Measurements from ENCODE around the gene ITCH.
"Not testable (repeated sequence)": the region's sequence is repeated elsewhere in the genome, so short reads cannot be mapped to it uniquely, and the experiment has no call there.

Gene ITCH

GRCh38 chr20:34472246-34472925 is 109.3 kb downstream of the ITCH start:
- DNase-seq = no peak

GRCh38 chr20:34473262-34473883 is 110.3 kb downstream of the ITCH start:
- peak; percentile 44 to 56 for DNase-seq

GRCh38 chr20:34475979-34476736 is 113.1 kb downstream of the ITCH start:
- DNase-seq = peak; percentile 46 to 56

- DNase-seq = no peak
Measured at GRCh38 chr20:34479627-34480026, 116.6 kb downstream of the ITCH start.

GRCh38 chr20:34482154-34482553 is 119.1 kb downstream of the ITCH start:
- DNase-seq = not testable (repeated sequence)

- DNase-seq = not testable (repeated sequence)
Measured at GRCh38 chr20:34483585-34484220, 120.6 kb downstream of the ITCH start.

- no peak for DNase-seq
Measured at GRCh38 chr20:34485068-34485634, 122.1 kb downstream of the ITCH start.

GRCh38 chr20:34491226-34491931 is 128.3 kb downstream of the ITCH start:
- no peak for DNase-seq

- no peak for DNase-seq
Measured at GRCh38 chr20:34491932-34492509, 128.9 kb downstream of the ITCH start.

GRCh38 chr20:34493646-34494045 is 130.6 kb downstream of the ITCH start:
- DNase-seq = no peak

GRCh38 chr20:34495307-34495706 is 132.2 kb downstream of the ITCH start:
- no peak for DNase-seq

- no peak for DNase-seq
Measured at GRCh38 chr20:34495916-34496315, 132.8 kb downstream of the ITCH start.

GRCh38 chr20:34497596-34497995 is 134.5 kb downstream of the ITCH start:
- DNase-seq = not testable (repeated sequence)

- DNase-seq = no peak
Measured at GRCh38 chr20:34500823-34501222, 137.8 kb downstream of the ITCH start.

GRCh38 chr20:34506480-34506879 is 143.4 kb downstream of the ITCH start:
- no peak for DNase-seq

GRCh38 chr20:34507702-34508413 is 144.8 kb downstream of the ITCH start:
- no peak for DNase-seq

- no peak for DNase-seq
Measured at GRCh38 chr20:34510575-34510974, 147.5 kb downstream of the ITCH start.

GRCh38 chr20:34511891-34512265 is 148.8 kb downstream of the ITCH start:
- DNase-seq = no peak

GRCh38 chr20:34512266-34512954 is 149.3 kb downstream of the ITCH start:
- DNase-seq = no peak

GRCh38 chr20:34512955-34513419 is 149.9 kb downstream of the ITCH start:
- DNase-seq = no peak

GRCh38 chr20:34514034-34514433 is 151.0 kb downstream of the ITCH start:
- not testable (repeated sequence) for DNase-seq
